GM19438 (cell line): ENCODE data around the gene SEMA3C.

Experiments
- ATAC-seq: cut with Tn5 transposase; IDR thresholded peaks from one replicate; pipeline ENCODE4 v1.9.1; 2021; ENCODE audit warnings: low read depth; ENCODE audit not compliant: unreplicated experiment

The SEMA3C gene

GRCh38 chr7:80890426-80891258 is 28.2 kb downstream of the SEMA3C start:
- ATAC-seq: no peak

- no peak for ATAC-seq
These were observed 29.3 kb downstream of the SEMA3C start for GRCh38 chr7:80889525-80889924.

GRCh38 chr7:80885757-80886156 is 33.1 kb downstream of the SEMA3C start:
- no peak for ATAC-seq

DNA sequence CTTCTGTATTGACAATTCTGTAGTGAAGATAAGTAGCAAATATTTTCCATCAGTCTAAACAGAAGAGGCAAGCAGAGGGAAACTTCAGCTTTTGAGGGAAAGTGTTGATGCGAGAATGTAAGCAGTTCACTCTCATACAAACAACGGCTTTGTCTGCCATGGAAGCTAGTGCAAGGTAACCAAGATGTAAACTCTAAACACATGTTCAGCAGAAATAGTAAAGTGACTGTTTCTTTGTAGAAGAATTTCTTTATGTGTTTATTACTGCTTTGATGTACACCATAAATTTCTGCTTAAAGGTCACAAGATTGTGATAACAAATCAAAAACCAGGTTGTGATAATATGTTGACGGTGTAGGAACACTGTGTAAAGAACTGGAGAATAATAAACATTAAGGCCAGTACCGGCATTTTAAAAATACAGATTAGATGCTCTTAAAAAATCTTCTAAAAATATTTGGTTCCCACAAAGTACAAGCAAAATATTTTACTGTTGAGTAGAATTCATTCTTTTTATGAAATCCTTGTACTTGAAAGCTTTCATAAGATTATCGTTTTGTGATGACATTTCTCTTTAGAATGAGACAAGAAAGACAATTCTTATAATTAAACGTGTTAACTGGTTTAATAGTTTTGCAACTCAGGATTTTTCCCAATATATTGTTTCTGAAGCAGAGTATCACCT is 34.2 kb downstream of the SEMA3C start:
- no peak for ATAC-seq

GRCh38 chr7:80883154-80884025 is 35.5 kb downstream of the SEMA3C start:
- ATAC-seq: no peak

DNA sequence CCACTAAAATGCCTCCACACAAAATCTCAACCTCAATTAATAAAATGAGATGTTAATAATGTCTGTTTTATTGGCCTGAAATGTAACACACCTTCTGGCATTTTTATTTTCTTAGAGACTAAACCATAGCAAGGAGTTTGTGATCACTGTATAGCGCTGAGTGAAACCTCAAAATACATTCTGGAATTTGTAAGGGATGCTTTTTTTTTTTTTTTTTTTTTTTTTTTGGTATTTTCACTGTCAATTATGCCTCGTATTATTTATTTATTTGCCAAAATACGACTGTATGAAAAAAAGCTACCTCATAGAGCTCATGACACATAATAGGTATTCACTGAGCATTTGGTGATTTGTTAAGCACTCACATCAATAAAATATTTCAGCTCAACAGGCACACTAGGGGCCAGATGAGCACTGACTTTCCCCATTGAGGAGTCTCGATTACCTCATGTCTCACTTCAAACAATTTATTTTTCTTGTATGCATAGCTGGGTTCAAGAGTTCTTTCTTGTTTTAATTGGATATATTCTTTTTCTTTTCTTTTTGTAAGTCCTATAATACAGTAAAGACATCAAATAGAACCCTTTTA is 36.5 kb downstream of the SEMA3C start:
- no peak for ATAC-seq

- no peak for ATAC-seq
These were observed 37.4 kb downstream of the SEMA3C start for GRCh38 chr7:80881351-80881900.

DNA sequence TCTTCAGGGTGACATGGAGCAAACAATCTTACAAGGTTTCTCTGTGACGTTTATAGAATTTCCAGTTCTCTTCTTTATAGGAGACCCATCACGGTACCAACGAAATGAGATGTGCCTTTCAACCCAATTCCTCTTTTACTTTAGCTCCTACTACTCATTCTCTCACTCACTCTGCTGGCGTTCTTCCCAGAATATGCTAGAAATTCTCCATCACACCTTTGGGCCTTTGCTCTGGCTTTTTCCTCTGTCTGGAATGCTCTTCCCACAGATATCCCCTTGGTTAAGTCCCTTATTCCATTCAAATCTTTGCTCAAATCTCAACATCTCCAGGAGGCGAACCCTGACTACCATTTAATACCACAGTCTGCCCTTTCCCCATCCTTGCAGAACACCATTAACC is 39.0 kb downstream of the SEMA3C start:
- ATAC-seq: no peak

GRCh38 chr7:80876894-80877414 is 41.9 kb downstream of the SEMA3C start:
- no peak for ATAC-seq

DNA sequence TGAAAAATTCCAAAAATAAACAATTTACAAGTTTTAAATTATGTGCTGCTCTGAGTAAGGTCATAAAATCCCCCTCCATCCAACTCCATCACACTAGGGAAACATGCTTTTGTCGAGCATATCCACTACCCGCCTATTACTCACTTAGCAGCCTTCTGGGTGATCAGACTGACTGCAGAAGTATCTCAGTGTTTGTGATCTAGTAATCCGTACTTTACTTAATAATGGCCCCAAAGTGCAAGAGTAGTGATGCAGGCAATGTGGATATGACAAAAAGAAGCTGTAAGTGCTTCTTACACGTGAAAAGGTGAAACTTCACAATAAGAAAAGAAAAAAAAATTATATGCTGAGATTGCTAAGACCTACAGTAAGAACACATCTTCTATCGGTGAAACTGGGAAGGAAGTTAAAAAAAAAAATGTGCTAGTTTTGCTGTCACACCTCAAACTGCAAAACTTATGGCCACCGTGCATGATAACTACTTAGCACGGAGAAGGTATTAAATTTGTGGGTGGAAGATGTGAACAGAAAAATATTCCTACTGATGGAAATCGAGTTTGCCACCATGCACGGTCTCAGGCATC is 43.2 kb downstream of the SEMA3C start:
- ATAC-seq: no peak

DNA sequence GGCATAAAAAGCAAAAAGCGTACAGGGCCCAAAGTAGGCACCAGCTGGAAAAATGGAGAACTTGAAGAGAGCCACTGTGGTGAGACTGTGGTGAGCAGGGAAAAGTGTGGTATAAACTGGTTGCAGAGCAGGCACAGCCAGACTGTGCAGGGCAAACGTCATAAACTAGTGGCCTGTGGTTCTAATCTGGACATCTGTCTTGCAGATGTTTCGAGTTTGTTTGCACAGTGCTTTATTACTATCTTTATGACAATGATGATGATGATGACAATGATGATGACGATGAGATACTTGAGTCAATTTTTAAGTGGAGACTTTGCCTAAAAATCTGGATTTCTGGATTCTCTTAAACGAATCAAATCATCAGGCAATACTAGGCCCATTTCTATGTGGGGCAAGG is 45.7 kb downstream of the SEMA3C start:
- no peak for ATAC-seq

DNA sequence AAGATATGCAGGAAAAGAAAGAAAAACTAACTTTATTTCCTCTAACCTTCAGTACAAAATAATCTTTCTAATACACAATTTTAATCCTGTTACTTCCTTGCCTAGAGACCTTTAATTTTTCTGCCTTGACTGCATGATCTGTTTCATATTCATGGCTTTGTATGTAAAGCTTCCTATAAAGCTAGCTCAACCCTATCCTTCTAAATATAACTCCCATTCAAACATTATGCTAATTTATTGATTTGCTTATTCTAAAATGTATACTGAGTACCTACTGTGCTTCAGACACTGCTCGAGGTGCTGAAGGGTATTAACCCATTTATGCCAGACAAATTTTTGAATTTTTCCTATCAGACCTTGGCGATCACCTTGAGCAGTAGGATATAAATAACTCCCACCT is 47.6 kb downstream of the SEMA3C start:
- ATAC-seq: no peak

DNA sequence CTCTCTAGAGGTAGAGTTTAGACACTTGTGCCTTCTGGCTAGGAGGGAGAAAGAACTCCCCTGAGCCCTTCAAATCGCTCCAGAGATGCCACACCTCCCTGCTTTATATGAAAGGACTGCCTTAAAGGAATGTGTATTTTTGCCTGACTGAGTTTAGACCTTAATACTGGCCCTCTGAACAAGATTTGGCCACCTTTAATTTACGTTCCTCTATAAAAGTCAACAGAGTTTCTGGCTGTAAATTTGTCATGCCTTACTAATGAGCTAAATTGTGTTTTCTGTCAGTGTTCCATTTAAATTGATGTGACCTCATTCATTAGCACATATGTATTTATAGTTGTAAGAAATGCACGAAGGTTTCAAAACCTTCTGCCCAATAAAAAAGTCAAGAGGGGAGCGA is 48.0 kb downstream of the SEMA3C start:
- ATAC-seq: no peak

DNA sequence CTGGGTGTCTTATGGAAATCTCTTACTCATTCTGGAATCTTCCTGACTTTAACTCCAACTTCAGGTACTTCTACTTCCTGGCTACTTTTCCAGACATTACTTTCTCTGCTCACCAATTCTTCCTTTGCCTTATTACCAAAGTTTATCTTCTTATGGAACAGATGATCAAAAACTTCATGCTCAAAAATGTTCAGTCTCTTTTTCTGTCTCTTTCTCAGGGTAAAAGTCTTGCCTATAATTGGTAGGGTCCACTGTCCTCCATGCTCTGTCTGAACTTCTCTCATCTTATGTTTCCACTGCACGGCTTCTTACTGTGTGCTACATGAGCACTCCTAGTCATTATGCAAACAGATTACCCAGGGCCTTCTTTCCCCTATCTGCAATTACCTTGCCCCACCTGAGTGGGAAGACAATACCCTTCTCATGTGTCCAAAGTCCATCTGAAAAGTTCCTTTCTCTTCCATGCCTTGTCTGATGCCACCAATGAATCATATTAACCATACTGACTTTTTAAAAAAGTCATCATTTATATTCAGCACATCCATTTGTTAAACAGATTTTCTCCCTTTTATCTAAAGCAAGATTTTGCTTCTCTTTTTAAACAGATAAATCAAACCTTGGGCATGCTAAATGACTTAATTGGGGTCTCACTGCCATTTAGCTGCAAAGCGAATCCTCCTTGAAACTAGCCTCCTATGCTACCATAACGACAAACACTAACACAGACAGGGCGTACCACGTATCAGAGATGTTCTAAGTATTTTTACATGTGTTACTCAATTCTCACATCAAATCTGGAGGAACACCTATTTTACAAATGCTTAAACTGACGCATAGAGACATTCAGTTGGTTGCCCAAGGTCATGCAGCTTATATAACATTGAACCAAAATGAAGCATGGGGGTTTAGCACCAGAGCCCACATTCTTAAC is 48.8 kb downstream of the SEMA3C start:
- ATAC-seq: no peak

GRCh38 chr7:80869106-80869784 is 49.6 kb downstream of the SEMA3C start:
- no peak for ATAC-seq

- ATAC-seq: no peak
These were observed 50.3 kb downstream of the SEMA3C start for GRCh38 chr7:80868566-80868965.

DNA sequence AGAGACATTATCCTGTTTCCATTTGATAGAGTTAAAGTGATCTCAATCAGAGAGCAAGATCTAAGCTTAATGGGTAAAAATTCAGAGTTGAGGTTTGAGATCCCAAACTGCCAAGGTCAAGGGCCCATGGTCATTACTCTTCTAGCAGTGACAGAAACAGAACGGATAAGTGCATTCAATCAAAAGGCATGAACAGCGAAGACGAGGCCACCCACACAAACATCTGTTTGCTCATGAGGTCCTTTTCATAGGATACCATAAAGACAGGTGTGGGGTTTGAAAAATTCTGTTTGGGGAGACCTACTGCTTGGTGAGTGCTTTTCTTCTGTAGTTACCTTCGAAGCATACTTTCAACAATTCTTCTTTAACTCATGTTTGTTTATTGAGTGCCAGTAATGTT is 58.3 kb downstream of the SEMA3C start:
- ATAC-seq: no peak

- no peak for ATAC-seq
These were observed 59.4 kb downstream of the SEMA3C start for GRCh38 chr7:80859272-80859970.
